Measurements from ENCODE around the gene ALOX12. TPM values are rescaled to one million over a fixed set of nuclear protein-coding genes. Genes with fewer than 3 reads are reported as not detected.
A peak's percentile ranks its signal among the peaks of the same experiment; 100 is the strongest.
"Not testable (repeated sequence)": the region's sequence is repeated elsewhere in the genome, so short reads cannot be mapped to it uniquely, and the experiment has no call there.

The ALOX12 gene
- total RNA-seq, 1 donor: not detected

DNA sequence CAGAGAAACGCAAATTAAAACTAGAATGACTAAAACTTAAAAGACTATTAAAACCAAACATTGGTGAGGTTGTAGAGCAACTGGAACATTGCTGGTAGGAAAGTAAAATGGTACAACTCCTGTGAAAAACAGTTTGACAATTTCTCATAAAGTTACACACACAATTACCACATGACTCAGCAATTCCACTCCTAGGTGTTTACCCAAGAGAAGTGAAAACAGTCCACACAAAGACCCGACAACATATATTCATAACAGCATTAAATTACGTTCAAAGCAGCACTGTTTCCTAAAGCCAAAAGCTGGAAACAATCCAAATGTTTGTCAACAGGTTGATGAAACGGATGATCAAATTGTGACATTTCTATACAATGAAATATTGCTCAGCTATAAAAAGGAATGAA, 26.5 kb upstream of the ALOX12 start:
- peak; percentile 9 for DNase-seq (ENCODE audit: low read depth)
- TF ChIP-seq, protein P1, sequence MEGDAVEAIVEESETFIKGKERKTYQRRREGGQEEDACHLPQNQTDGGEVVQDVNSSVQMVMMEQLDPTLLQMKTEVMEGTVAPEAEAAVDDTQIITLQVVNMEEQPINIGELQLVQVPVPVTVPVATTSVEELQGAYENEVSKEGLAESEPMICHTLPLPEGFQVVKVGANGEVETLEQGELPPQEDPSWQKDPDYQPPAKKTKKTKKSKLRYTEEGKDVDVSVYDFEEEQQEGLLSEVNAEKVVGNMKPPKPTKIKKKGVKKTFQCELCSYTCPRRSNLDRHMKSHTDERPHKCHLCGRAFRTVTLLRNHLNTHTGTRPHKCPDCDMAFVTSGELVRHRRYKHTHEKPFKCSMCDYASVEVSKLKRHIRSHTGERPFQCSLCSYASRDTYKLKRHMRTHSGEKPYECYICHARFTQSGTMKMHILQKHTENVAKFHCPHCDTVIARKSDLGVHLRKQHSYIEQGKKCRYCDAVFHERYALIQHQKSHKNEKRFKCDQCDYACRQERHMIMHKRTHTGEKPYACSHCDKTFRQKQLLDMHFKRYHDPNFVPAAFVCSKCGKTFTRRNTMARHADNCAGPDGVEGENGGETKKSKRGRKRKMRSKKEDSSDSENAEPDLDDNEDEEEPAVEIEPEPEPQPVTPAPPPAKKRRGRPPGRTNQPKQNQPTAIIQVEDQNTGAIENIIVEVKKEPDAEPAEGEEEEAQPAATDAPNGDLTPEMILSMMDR (IDR thresholded peaks at IDR 0.05; ENCODE audit: insufficient read depth, low read depth, low read length): no peak
- no peak overlapping the region for H3K4me3 ChIP-seq (ENCODE audit: low read depth, low read length)

DNA sequence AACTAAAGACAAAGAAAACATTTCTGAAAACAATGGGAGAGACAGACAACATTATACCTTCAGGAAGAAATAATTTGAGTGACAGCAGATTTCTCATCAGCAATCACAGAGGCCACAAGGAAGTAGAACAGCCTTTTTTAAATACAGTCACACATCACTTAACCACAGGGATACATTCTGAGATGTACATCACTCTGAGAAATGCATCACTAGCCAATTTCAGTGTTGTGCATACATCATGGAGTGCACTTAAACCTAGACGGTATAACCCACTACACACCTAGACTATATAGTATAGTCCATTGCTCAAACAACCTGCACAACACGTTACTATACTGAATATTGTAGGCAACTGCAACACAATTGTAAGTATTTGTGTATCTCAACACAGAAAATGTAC, 24.9 kb upstream of the ALOX12 start:
- TF ChIP-seq, protein P1 (IDR thresholded peaks at IDR 0.05; ENCODE audit: insufficient read depth, low read depth, low read length): no peak
- DNase-seq (ENCODE audit: low read depth): no peak
- H3K4me3 ChIP-seq (ENCODE audit: low read depth, low read length): no peak overlapping the region

DNA sequence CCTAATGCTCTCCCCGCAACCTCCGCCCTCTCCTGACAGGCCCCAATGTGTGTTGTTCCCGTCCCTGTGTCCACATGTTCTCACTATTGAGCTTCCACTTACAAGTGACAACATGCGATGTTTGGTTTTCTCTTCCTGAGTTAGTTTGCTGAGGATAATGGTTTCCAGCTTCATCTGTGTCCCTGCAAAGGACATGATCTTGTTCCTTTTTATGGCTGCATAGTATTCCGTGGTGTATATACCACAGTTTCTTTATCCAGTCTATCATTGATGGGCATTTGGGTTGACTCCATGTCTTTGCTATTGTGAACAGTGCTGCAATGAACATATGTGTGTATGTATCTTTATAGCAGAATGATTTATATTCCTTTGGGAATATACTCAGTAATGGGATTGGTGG, 16.4 kb upstream of the ALOX12 start:
- not testable (repeated sequence) for H3K4me3 ChIP-seq (ENCODE audit: low read depth, low read length); DNase-seq (ENCODE audit: low read depth)

DNA sequence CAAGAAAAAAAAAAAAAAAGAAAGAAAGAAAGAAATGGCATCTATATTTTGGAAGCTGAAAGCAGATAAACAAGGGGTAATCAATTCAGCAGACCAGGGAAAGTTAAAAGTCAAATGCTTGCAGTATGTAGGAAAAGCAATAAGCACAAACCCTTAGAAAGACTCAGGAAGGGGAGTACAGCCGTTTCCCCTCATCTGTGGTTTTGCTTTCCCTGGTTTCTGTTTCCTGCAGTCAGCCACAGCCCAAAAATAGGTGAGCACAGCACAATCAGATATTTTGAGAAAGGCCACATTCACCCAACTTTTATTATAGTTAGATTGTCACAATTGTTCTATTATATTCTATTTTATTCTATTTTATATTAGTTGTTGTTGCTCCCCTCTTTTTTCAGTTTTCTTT, 14.4 kb upstream of the ALOX12 start:
- no peak for DNase-seq (ENCODE audit: low read depth)
- TF ChIP-seq, protein P1 (IDR thresholded peaks at IDR 0.05; ENCODE audit: insufficient read depth, low read depth, low read length): no peak
- H3K4me3 ChIP-seq (ENCODE audit: low read depth, low read length): no peak overlapping the region

DNA sequence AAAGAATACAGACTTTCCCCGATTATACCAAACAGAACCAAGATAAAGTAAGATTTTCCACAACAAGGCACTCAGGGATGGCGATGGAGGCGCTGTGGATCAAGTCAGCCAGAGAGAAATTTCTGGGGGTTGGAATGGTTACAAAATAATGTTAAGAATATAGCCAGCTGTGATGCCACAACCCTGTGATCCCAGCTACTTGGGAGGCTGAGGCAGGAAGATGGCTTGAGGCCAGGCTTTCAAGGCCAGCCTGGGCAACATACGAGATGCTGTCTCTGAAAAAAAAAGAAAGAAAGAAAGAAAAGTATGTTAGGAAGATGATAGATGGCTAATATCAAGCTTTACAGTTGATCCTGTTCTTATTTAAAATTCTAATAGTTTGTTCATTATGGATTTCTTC, 10.6 kb upstream of the ALOX12 start:
- H3K4me3 ChIP-seq (ENCODE audit: low read depth, low read length): no peak overlapping the region
- DNase-seq (ENCODE audit: low read depth): no peak
- TF ChIP-seq, protein P1 (IDR thresholded peaks at IDR 0.05; ENCODE audit: insufficient read depth, low read depth, low read length): no peak

DNA sequence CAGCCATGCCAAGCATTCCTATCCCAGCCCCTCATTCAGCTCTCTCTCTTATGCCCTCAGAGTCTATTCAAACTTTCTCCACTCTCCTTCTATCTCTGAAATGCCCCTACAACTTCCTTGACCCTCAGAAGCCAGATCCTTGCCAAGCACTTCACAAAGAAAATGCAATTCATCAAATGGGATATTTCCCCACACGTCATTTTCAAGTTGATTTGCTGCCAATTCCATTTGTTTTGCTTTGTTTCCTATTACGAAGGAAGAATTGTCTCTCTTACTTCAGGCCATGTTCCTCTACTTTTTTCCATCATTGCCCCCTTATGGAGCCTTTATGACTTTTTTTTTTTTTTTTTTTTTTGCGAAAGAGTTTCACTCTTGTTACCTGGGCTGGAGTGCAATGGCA, 9.2 kb upstream of the ALOX12 start:
- TF ChIP-seq, protein P1 (IDR thresholded peaks at IDR 0.05; ENCODE audit: insufficient read depth, low read depth, low read length): no peak
- H3K4me3 ChIP-seq (ENCODE audit: low read depth, low read length): no peak overlapping the region
- DNase-seq (ENCODE audit: low read depth): no peak

DNA sequence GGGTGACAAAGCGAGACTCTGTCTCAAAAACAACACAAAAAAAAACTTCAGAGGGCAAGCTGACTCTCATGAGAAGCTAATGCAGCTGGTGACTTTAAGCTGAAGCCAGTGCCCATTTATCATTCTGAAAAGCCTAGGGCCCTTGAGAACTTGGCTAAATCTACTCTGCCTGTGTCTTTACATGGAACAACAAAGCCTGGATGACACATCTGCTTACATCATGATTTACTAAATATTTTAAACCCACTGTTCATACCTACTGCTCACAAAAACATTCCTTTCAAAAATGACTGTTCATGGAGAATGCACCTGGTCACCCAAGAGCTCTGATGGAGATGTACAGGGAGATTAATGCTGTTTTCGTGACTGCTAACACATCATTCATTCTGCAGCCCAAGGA, 6.1 kb upstream of the ALOX12 start:
- no peak overlapping the region for H3K4me3 ChIP-seq (ENCODE audit: low read depth, low read length)
- TF ChIP-seq, protein P1 (IDR thresholded peaks at IDR 0.05; ENCODE audit: insufficient read depth, low read depth, low read length): no peak
- DNase-seq (ENCODE audit: low read depth): no peak

DNA sequence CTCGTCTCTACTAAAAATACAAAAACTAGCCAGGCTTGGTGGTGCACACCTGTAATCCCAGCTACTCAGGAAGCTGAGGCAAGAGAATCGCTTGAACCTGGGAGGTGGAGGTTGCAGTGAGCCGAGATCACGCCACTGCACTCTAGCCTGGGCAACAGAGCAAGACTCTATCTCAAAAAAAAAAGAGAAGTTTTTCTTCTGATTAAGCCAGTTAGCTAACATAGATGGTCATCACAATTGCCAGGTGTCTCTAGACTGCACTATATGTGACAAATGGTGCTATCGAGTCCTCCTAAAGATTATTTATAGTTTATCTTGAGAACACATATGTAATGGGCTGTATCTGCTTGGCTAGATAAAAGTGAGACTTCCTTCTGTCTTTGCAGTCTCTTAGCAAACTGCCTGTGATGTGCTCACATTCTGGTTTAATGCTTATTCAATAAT, 2.2 kb upstream of the ALOX12 start:
- not testable (repeated sequence) for DNase-seq (ENCODE audit: low read depth); H3K4me3 ChIP-seq (ENCODE audit: low read depth, low read length)

Measured in fibroblast of villous mesenchyme (primary cell).